HCT116 (cell line): Measurements from ENCODE around the gene UGT2B17.

Source experiments
- CEBPB ChIP-seq: IDR thresholded peaks from 2 replicates; pipeline ENCODE4 v1.6.1; 2012; ENCODE audit warnings: low read depth
- CTCF ChIP-seq, 3 experiments: fragments of 200-600 bp in 1 of 3; sonication (generic) in 1 of 3; IDR thresholded peaks in 2 of 3; conservative IDR thresholded peaks in 1 of 3; 2 replicates each; pipeline ENCODE4 v1.5.1; 2012 to 2017; ENCODE audit warnings: low read depth in 2 of 3, low read length in 2 of 3, antibody characterized with exemption in 1 of 3, borderline replicate concordance in 1 of 3, control low read depth in 1 of 3, mild to moderate bottlenecking in 1 of 3, mixed read lengths in 1 of 3, mixed run types in 1 of 3, moderate library complexity in 1 of 3; ENCODE audit not compliant: insufficient read depth in 1 of 3
- EZH2 ChIP-seq: fragments of 200-600 bp; sonication (generic); IDR thresholded peaks from 2 replicates; pipeline ENCODE4 v1.6.1; 2017; ENCODE audit warnings: antibody characterized with exemption, mixed run types
- JUND ChIP-seq: IDR thresholded peaks from 2 replicates; pipeline ENCODE4 v1.6.1; 2012
- MAX ChIP-seq: IDR thresholded peaks from 2 replicates; pipeline ENCODE4 v1.6.1; 2012
- POLR2A ChIP-seq: IDR thresholded peaks from 2 replicates; pipeline ENCODE4 v1.7.0; 2011; ENCODE audit warnings: borderline replicate concordance; ENCODE audit not compliant: insufficient read depth, insufficient read length; ENCODE audit errors: extremely low read depth
- RAD21 ChIP-seq: IDR thresholded peaks from 2 replicates; pipeline ENCODE4 v1.6.1; 2012; ENCODE audit warnings: low read depth, mild to moderate bottlenecking
- REST ChIP-seq: IDR thresholded peaks from 2 replicates; pipeline ENCODE4 v1.6.1; 2012; ENCODE audit warnings: low read depth
- YY1 ChIP-seq: IDR thresholded peaks from 2 replicates; pipeline ENCODE4 v1.6.1; 2011; ENCODE audit warnings: low read length, low read depth, moderate library complexity, mild to moderate bottlenecking; ENCODE audit not compliant: insufficient replicate concordance; ENCODE audit errors: extremely low read depth
- ZBTB33 ChIP-seq: IDR thresholded peaks from 2 replicates; pipeline ENCODE4 v1.6.1; 2011; ENCODE audit warnings: mild to moderate bottlenecking, low read length, moderate library complexity; ENCODE audit not compliant: insufficient replicate concordance; ENCODE audit errors: extremely low read depth
- ZNF274 ChIP-seq: fragments of 200-500 bp; sonication (Bioruptor generic); IDR thresholded peaks from 2 replicates; pipeline ENCODE4 v1.6.1; 2014; ENCODE audit warnings: mild to moderate bottlenecking, low read depth, low read length, inconsistent platforms

GRCh38 chr4:68589790-68590189 is 13.7 kb upstream of the UGT2B17 start:
- no peak for TF ChIP-seq CEBPB
- no peak for TF ChIP-seq CTCF (IDR thresholded peaks at IDR 0.05 in 2 of 3, conservative IDR thresholded peaks at IDR 0.05 in 1 of 3; ENCODE audit: borderline replicate concordance in 1 of 3, insufficient read depth in 1 of 3, low read depth in 2 of 3, low read length in 2 of 3)
- no peak for TF ChIP-seq RAD21
- TF ChIP-seq YY1, result no peak
- no peak for TF ChIP-seq MAX
- no peak for TF ChIP-seq JUND
- TF ChIP-seq POLR2A, result no peak
- no peak for TF ChIP-seq ZNF274
- TF ChIP-seq EZH2, result no peak
- no peak for TF ChIP-seq ZBTB33
- no peak for TF ChIP-seq REST
